ENCODE data around the gene PARM1. TPM values are rescaled to one million over a fixed set of nuclear protein-coding genes. Genes with fewer than 3 reads are reported as not detected.

Gene PARM1
- total RNA-seq, 2 donors from 2014 or later = 88.9 to 231 TPM

DNA sequence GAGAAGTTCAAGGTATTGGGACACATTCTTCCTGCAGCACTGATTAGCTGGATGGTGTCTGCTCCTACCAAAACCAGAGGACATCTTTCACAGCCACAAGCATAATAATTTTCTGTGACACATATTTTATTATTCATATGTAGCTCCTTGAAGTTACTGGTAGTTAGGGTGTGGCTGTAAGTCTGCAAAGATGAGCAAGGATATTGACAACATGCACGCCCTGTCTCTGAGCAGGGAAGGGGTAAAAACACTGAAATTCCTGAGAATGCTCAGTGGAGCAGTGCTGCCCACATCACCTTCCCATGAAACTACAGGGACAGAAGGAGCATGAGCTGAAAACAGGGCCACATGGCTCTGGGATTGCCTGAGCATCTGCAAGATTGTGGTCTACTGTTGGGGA is 38.9 kb downstream of the PARM1 start:
- Histone ChIP-seq H3K36me3 (no peaks in the 10 kb centered on the region), H3K9me3 (no peaks in the 10 kb centered on the region), H3K4me1 (peaks cover 0 to 52% of the 10 kb centered on the region in 2 donors), H3K27ac (peak overlapping the region; percentile 10 to 88), H3K4me3 (no peak overlapping the region), H3K27me3 (no peaks in the 10 kb centered on the region)
- TF ChIP-seq, protein P1, sequence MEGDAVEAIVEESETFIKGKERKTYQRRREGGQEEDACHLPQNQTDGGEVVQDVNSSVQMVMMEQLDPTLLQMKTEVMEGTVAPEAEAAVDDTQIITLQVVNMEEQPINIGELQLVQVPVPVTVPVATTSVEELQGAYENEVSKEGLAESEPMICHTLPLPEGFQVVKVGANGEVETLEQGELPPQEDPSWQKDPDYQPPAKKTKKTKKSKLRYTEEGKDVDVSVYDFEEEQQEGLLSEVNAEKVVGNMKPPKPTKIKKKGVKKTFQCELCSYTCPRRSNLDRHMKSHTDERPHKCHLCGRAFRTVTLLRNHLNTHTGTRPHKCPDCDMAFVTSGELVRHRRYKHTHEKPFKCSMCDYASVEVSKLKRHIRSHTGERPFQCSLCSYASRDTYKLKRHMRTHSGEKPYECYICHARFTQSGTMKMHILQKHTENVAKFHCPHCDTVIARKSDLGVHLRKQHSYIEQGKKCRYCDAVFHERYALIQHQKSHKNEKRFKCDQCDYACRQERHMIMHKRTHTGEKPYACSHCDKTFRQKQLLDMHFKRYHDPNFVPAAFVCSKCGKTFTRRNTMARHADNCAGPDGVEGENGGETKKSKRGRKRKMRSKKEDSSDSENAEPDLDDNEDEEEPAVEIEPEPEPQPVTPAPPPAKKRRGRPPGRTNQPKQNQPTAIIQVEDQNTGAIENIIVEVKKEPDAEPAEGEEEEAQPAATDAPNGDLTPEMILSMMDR (IDR thresholded peaks at IDR 0.05) = no peak
- no peak for DNase-seq (ENCODE audit: low spot score)

DNA sequence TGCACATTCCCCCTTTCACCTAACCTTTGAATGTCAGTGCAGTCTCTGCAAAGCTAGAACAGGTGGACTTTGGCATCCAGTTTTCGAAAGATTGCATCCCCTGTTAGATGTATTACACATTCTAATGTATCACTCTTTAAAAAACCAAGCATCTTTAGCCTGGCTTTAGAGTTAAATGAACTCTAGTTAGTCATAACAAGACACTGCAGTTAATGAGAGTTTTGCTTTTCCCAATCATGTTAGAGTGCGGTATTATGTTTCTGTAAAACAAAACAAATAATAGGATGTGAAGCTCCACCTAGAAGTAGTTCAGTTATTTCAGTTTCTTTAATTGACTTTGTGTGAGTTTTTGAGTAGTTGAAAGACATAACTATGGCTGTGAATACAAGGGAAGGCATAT is 42.2 kb downstream of the PARM1 start:
- Histone ChIP-seq H3K27ac (no peak overlapping the region), H3K27me3 (no peaks in the 10 kb centered on the region), H3K9me3 (peaks cover 0 to 16% of the 10 kb centered on the region in 2 donors), H3K4me1 (peaks cover 0 to 28% of the 10 kb centered on the region in 2 donors), H3K36me3 (no peaks in the 10 kb centered on the region), H3K4me3 (no peak overlapping the region)
- no peak for DNase-seq (ENCODE audit: low spot score)
- TF ChIP-seq, protein P1 (IDR thresholded peaks at IDR 0.05) = no peak

DNA sequence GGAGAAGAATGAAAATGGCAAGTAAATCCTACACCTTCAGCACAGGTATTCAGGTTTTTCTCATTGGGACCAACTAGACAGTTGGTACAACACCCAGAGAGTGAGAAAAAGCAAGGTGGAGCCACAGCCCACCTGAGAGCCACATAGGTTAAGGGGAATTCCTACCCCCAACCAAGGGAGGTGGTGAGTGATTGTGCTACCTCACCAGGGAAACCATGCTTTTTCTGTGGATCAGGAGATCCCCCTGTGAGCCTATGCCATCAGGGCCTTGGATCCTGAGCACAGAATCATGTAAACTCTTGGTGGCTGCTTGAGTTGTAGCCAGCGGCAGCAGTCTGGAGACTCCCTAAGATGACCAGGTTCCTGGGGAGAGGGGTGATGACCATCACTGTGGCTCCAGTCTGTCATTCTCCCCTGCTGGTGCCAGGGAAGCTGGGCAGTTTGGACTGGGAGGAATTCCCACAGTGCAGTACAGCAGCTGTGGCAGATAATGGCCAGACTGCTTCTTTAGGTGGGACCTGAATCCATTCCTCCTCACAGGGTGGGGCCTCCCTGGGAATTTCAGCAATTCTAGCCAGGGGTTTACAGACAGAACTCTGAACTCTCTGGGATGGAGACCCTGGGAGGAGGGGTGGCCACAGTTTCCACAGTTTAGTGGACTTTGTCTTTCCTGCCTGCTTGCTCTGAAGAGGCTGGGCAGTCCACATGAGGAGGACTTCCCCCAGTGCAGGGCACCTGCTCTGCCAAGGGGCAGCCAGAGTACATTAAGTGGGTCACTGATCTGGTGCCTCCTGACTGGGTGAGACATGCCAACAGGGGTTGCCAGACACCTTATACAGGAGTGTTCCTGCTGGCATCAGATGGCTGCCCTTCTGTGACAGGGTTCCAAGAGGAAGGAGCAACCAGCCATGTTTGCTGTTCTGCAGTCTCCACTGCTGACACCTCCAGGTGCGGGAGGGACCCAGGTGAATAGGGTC is 43.2 kb downstream of the PARM1 start:
- no peak for DNase-seq (ENCODE audit: low spot score)
- Histone ChIP-seq H3K36me3 (no peaks in the 10 kb centered on the region), H3K27ac (peak overlapping the region; percentile 2 to 25), H3K9me3 (peaks cover 0 to 16% of the 10 kb centered on the region in 2 donors), H3K4me3 (no peak overlapping the region), H3K4me1 (peaks cover 0 to 18% of the 10 kb centered on the region in 2 donors), H3K27me3 (no peaks in the 10 kb centered on the region)
- TF ChIP-seq, protein P1 (IDR thresholded peaks at IDR 0.05) = no peak

DNA sequence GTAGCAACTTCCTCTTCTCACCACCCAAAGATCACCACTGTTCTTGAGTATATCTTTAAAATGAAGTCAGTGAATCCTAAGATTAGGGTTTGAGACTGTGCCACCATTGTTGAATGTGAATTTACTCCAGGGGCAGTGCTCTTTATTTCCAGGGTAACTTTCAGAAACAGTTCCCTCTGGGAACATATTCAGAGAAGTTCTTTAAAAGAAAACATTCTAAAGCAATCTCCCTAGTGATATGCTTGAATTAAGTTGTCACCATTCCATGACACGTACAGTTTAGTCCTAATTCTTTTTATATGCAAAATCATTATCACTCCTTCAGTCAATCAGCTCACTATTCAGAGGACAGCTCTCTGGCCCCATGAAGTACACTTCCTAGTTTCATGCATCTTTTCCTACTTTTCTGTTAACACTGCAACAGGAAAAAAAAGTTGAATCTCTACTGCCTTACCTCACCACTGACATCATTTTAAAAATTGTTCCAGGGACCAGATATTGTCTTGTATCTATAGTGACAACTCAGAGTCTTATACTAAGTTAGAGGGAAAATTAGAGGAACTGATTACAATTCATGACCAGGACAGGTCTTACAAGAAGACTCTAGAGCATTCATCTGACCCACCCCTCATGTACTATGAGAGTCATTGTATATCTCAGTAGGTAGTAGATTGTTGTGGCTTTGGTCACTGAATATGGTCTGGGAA is 49.8 kb downstream of the PARM1 start:
- TF ChIP-seq, protein P1 (IDR thresholded peaks at IDR 0.05) = no peak
- Histone ChIP-seq H3K4me1 (no peaks in the 10 kb centered on the region), H3K27ac (no peak overlapping the region), H3K9me3 (peaks cover 0 to 11% of the 10 kb centered on the region in 2 donors), H3K4me3 (no peak overlapping the region), H3K27me3 (no peaks in the 10 kb centered on the region), H3K36me3 (no peaks in the 10 kb centered on the region)
- no peak for DNase-seq (ENCODE audit: low spot score)

DNA sequence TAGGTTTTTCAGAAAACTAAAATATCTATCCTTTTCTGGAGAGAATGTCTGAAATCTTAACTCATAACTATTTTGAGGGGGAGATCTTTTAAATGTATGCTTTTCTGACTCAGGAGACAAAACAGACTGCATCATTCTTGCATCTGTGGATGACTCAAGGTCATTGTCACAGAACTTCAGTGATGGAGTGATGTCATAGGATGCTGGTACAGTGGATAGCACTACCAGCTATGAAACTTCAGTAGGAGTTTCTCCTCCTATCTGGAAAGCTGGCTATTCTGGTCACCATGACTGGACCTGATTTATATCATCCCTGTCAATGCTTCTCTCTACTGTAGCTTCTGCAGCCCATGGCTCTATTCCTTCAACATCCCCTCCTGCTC is 50.3 kb downstream of the PARM1 start:
- Histone ChIP-seq H3K27me3 (no peaks in the 10 kb centered on the region), H3K4me3 (no peak overlapping the region), H3K36me3 (no peaks in the 10 kb centered on the region), H3K27ac (no peak overlapping the region), H3K9me3 (peaks cover 0 to 6% of the 10 kb centered on the region in 2 donors), H3K4me1 (peaks cover 0 to 3% of the 10 kb centered on the region in 2 donors)
- no peak for DNase-seq (ENCODE audit: low spot score)
- TF ChIP-seq, protein P1 (IDR thresholded peaks at IDR 0.05) = no peak

Data from right atrium auricular region (tissue), 2 donors.